ENCODE data around the gene MRPL1.

MRPL1 gene

DNA sequence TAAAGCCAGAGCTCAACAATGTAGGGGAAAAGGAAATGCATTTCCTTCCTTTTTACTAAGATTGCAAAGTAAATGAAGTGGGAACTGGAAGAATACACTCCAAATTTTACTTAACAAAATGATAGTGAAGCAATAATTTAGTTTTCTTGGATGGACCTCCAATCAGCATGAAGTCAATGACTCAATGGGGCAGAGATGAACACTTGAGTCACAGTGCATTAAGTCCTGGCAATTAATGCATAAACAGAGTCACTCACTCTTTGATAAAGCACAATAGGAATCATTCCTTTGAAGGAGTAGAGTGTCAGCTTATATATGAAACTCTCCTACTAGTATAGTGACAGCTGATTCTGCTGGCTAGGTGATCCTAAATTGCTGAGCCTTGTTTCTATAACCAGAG is 127.8 kb downstream of the MRPL1 start:
- no peak for DNase-seq

DNA sequence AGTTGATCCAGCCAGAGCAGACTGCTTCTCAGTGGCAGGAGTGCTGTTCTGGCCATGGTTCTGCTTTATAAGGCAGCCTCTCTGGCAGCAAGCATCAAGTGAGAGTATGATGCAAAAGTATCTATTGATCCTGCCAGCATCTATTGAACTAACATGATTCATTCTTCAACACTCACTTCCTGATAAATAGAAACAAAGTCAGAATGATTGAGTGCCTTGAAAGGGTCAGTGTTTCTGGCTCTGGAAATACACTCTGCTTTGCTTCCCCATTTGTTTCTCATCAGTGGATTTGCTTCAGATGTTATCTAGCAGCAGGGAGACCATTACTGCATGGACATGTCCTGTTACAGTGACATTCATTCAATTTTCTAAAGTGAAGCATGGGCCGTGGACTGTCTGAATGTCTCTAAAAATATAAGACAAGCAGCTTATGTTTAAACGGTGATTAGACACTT is 128.3 kb downstream of the MRPL1 start:
- no peak for DNase-seq

DNA sequence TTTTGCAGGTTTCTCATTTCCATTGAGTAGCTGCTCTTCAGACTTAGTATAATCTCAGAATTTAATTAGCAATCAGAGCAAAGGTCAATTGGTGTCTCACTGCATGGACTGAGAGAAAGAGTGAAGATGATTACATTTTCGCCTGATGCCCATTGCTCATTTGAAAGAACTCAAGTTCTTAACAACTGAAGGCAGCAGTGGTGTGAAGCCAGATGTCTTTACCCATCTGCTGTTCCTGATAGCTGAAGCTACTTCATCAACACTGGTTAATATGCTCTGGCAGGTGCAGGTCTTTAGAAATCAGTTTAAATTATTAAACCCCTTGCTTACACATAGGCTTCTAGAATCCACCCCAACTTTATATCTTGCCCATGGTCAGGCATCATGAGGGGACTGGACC is 130.0 kb downstream of the MRPL1 start:
- no peak for DNase-seq

DNA sequence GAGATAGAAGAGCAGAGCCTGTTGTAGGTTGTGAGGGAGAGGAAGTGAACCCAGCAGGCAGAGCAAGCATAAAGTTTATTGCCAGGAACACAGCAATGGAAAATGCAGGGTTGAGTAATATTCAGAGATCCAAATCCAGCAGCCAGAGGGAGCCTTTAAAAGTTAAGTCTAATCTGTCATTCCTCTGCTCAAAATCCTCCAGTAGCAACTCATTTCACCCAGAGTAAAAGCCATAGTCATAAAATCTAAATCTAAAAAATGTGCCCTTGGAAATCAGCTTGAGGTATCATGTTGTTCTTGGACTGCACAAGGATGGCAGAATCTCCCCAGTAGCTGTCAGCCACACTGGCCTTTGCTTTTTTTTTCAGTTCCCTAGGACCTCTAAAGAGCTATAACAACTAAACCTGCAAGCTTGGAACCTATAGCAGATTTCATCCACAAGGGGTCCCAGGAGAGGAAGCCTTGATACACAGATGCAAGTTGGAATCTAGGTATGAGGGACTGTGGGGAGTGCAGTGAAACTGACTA is 131.6 kb downstream of the MRPL1 start:
- no peak for DNase-seq

DNA sequence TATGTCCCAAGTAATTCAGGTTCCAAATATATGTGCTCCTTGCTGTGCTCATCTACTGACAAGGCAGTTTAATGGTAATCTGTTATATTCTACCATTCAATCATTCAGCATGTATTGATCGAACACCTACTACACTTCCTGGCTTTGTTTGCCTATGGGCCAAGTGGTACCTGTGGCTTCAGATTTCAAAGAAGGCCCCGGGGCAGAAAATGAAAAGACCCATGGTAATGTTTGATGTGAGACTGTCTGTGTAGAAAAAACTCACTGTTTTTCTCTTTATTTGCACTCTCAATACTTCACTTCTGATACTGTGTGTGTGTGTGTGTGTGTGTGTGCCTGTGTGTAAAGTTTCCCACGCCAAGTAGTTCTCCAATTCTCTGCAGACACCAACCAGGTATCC is 133.4 kb downstream of the MRPL1 start:
- DNase-seq = no peak

DNA sequence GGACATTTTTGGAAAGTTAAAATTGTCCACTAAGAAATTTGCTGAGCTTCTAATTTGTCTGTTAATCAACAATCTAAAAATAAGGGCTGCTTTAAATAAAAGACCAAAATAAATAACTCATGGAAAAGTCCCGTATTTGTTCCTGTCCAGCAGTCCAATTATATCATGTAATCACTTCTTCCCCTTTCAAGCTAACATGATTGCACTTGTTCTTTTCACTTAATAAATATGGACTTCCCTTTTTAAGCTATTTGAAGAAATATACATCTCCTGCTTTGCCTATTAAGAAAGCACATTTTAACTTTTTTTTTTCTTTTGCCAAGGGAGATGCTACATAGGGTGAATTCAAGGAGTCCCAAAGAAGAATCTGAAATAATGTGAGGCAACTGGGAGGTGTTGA is 138.9 kb downstream of the MRPL1 start:
- DNase-seq = no peak

DNA sequence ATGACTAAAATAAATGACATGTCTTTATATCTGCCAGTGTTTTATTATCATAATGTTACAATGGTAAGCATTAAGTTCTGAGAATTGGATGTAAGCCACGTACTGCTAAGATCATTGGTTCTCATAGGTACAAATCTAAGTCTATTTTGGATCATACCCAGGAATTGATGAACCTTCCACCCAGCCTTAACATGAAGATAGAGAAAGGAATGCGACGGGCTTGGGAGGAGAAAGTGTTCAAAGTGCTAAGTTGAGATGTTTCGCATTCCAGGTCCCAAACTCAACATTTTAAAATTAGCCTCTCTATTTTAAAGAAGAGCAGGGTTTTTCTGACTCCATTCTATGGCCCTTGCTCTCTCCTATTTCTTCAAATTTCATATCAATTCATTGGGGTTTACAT is 139.6 kb downstream of the MRPL1 start:
- no peak for DNase-seq
